Retinal pigment epithelial cell (primary cell): ENCODE data around the gene MAPKBP1.

Source experiments
- DNase-seq: peaks from one replicate; pipeline ENCODE4 v3.0.0-alpha.2; 2010; ENCODE audit warnings: low read depth
- H3K4me3 ChIP-seq: 2 replicates; pipeline ENCODE4 v1.5.1; 2011; ENCODE audit warnings: mild to moderate bottlenecking, low read length, control low read depth, moderate library complexity
- TF ChIP-seq, protein P1 (sequence below): conservative IDR thresholded peaks from 2 replicates; pipeline ENCODE4 v1.5.1; 2011; ENCODE audit warnings: low read depth, low read length, control low read depth, inconsistent platforms

Gene MAPKBP1

DNA sequence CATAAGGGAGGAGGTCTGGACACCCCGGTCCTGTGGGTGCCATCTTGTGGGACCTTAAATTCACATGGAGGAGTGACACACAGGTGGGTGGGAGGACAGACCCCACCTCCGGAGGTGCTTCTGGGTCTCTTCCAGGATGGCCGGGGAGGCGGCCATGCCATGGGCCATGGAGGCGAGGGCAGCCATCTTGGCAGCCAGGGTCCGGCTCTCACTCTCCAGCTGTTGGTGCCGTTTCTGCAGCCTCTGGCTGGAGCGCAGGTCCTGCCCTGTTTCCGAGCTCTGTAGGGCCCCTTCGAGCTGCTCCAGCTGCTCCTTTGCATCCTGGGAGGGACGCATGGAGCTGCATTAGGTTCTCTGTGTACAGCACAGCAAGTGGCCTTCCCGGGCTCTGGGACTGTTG, 100.5 kb downstream of the MAPKBP1 start:
- TF ChIP-seq, protein P1, sequence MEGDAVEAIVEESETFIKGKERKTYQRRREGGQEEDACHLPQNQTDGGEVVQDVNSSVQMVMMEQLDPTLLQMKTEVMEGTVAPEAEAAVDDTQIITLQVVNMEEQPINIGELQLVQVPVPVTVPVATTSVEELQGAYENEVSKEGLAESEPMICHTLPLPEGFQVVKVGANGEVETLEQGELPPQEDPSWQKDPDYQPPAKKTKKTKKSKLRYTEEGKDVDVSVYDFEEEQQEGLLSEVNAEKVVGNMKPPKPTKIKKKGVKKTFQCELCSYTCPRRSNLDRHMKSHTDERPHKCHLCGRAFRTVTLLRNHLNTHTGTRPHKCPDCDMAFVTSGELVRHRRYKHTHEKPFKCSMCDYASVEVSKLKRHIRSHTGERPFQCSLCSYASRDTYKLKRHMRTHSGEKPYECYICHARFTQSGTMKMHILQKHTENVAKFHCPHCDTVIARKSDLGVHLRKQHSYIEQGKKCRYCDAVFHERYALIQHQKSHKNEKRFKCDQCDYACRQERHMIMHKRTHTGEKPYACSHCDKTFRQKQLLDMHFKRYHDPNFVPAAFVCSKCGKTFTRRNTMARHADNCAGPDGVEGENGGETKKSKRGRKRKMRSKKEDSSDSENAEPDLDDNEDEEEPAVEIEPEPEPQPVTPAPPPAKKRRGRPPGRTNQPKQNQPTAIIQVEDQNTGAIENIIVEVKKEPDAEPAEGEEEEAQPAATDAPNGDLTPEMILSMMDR = no peak
- H3K4me3 ChIP-seq = no peak overlapping the region
- DNase-seq = no peak

DNA sequence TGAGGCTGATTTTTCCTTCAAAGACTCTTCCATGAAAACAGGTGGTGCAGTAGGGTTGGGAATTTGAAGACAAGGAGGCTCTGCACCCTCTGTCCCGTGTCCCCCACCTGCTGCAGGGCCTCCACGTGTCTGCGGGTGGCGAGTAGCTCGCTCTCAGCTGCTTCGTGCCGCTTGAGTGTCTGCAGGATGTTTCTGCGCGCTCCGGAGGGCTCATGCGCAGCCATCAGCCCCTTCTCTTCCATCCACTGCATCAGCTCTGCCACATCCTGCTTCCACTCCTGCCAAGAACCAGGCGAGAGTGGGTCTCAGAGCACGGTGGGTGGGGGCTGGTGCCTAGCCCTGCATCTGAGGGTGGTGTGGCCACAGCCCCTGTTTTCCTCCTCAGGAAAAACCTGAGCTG, 101.7 kb downstream of the MAPKBP1 start:
- no peak overlapping the region for H3K4me3 ChIP-seq
- no peak for DNase-seq
- TF ChIP-seq, protein P1 = no peak

DNA sequence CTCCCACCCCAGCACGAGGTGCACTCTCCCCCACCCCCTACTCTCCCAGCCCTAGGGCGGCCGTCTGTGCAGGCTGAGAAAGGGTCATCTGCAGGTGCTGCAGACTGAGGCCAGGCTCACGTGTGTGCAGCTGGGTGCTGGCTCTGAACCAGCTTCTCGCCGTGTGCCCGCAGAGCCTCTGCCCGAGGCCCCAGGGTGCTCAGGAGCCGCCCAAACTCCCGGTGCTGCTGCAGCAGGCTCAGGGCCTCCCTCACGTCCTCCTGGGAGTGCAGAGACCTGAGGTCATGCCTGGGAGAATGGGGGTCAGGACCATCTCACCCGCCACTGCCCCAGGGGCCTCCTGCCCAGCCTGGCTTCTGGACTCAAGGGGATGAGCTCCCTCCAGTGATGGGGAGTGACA, 102.4 kb downstream of the MAPKBP1 start:
- H3K4me3 ChIP-seq = no peak overlapping the region
- no peak for DNase-seq
- TF ChIP-seq, protein P1 = no peak
